Bronchial epithelial cell (primary cell): ENCODE measurements around the gene HMOX1. TPM values are rescaled to one million over a fixed set of nuclear protein-coding genes. Genes with fewer than 3 reads are reported as not detected.
A peak's percentile ranks its signal among the peaks of the same experiment; 100 is the strongest.

ENCODE experiments used
- DNase-seq: peaks from one replicate; pipeline ENCODE4 v3.0.0-alpha.2; 2010; ENCODE audit warnings: low read depth
- FAIRE-seq: peaks from 2 replicates; lab custom pipeline; 2011; peaks lifted over from hg19 to GRCh38; lab: Jason Lieb, UNC
- H3K27me3 ChIP-seq: 2 replicates; pipeline ENCODE4 v1.5.1; 2011; ENCODE audit warnings: low read length; ENCODE audit not compliant: control insufficient read depth, insufficient read depth
- H3K36me3 ChIP-seq: 2 replicates; pipeline ENCODE4 v1.5.1; 2011; ENCODE audit warnings: low read length; ENCODE audit not compliant: control insufficient read depth, insufficient read depth
- H3K4me3 ChIP-seq: 2 replicates; pipeline ENCODE4 v1.5.1; 2011; ENCODE audit warnings: mild to moderate bottlenecking, low read depth, low read length, control low read depth
- CTCF ChIP-seq: IDR thresholded peaks from 2 replicates; pipeline ENCODE4 v1.5.1; 2011; ENCODE audit warnings: mild to moderate bottlenecking, moderate library complexity, low read length, control low read depth, inconsistent platforms; ENCODE audit not compliant: insufficient read depth, severe bottlenecking
- total RNA-seq: library from RNA; depleted of rRNA; stranded (reverse); fragments of >200 nt; gene quantifications from 2 replicates; pipeline ENCODE4 v1.2.1, GENCODE V29; 2014

The HMOX1 gene
- total RNA-seq, 1 donor from 2014 or later = 3.9 TPM

GRCh38 chr22:35353318-35353717 lies 27.6 kb upstream of the HMOX1 start:
- TF ChIP-seq CTCF = no peak
- Histone ChIP-seq H3K36me3 (no peaks in the 10 kb centered on the region), H3K4me3 (no peak overlapping the region), H3K27me3 (no peaks in the 10 kb centered on the region)
- FAIRE-seq (no peak), DNase-seq (no peak)

- no peak for DNase-seq
- Histone ChIP-seq H3K36me3 (no peaks in the 10 kb centered on the region), H3K4me3 (no peak overlapping the region), H3K27me3 (no peaks in the 10 kb centered on the region)
- FAIRE-seq = no peak
- TF ChIP-seq CTCF = no peak
These were observed 26.8 kb upstream of the HMOX1 start for GRCh38 chr22:35354068-35354467.

GRCh38 chr22:35357883-35358621 lies 22.8 kb upstream of the HMOX1 start:
- no peak for TF ChIP-seq CTCF
- peak; percentile 97 for DNase-seq
- no peaks in the 10 kb centered on the region for H3K36me3 ChIP-seq
- H3K4me3 ChIP-seq = no peak overlapping the region
- no peaks in the 10 kb centered on the region for H3K27me3 ChIP-seq
- no peak for FAIRE-seq

- FAIRE-seq (peak; percentile 95), DNase-seq (no peak)
- H3K4me3 ChIP-seq = no peak overlapping the region
- no peak for TF ChIP-seq CTCF
- no peaks in the 10 kb centered on the region for H3K27me3 ChIP-seq
- H3K36me3 ChIP-seq = no peaks in the 10 kb centered on the region
These were observed 21.4 kb upstream of the HMOX1 start for GRCh38 chr22:35359380-35360065.

- Histone ChIP-seq H3K4me3 (no peak overlapping the region), H3K27me3 (no peaks in the 10 kb centered on the region), H3K36me3 (no peaks in the 10 kb centered on the region)
- FAIRE-seq = no peak
- no peak for DNase-seq
- TF ChIP-seq CTCF = no peak
These were observed 19.8 kb upstream of the HMOX1 start for GRCh38 chr22:35361001-35361558.
